GM18873 (cell line): ENCODE measurements around the gene SSU72.
"Not testable (repeated sequence)": the region's sequence is repeated elsewhere in the genome, so short reads cannot be mapped to it uniquely, and the experiment has no call there.

Experiments
- ATAC-seq: cut with Tn5 transposase; IDR thresholded peaks from one replicate; pipeline ENCODE4 v1.9.1; 2021; ENCODE audit warnings: mild to moderate bottlenecking, moderate library complexity, moderate number of reproducible peaks; ENCODE audit not compliant: unreplicated experiment, low FRiP score

SSU72 gene

DNA sequence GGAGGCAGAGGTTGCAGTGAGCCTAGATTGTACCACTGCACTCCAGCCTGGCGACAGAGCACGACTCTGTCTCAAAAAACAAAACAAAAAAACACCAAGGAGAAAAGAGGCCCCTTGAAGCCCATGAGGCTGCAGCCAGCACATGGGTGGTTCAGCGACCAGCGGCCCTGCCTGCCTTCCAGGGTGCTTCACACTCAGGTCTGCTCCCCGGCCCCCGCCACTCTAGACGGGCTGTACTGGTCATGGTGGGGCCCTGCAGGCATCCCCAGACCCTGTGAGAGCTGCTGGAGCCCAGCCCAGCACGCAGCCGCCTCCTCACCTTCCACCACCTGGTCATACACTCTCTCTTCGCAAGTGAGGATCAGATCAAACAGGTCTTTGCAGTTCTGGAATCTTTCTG lies 30.1 kb downstream of the SSU72 start:
- no peak for ATAC-seq

DNA sequence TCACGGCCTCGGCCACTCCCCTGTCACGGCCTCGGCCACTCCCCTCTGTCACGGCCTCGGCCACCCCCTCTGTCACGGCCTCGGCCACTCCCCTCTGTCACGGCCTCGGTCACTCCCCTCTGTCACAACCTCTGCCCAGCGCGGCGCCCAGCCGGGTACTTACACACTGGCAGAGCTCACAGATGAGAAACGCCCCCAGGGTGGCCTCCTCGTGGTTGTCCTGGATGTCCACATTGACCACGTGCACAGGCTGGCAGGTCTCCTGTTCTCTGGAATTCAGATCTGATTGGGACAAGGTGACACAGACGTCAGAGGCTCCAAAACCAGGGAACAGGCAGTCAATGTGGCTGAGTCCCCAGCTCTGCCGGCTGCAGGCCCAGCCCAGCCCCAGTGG lies 31.0 kb downstream of the SSU72 start:
- no peak for ATAC-seq

DNA sequence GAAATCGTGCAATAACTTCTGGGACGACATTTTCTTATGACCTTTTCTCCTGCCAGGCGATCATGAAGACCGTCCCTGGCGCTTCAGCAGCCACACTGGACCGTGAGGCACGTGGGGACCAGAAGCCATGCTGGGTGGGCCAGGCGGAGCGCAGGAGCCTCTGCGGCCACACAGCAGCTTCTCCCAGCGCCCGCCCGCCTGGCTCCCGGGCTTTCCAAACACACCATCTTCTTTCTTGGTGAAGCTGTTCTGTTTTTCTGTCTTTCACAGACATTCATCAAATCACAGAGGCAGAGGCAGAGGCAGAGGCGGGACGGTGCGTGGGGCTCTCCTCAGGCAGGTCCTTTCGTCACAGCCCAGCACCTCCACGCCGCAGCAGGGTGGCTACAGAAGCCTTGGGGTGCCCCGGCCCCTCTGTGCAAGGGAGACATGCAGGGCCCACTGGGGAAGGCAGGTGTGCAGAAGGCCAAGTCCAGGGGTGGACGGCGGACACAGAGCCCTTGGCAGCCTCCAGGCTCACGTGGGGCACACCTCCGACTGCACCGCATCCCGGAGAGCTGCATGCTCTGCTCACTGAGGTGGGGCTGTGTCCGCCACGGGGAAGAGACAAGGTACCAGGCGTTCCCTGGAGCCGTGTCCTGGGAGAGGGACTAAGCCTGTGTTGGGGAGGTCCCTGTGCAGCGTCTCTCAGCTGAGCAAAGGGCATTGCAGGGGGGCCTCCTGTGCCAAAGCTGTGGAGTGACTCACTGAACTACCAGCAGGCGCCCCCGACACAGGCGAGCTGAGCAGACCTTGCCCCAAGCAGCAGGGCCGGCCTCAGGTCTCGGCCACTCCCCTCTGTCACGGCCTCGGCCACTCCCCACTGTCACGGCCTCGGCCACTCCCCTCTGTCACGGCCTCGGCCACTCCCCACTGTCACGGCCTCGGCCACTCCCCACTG lies 31.6 kb downstream of the SSU72 start:
- ATAC-seq: no peak

DNA sequence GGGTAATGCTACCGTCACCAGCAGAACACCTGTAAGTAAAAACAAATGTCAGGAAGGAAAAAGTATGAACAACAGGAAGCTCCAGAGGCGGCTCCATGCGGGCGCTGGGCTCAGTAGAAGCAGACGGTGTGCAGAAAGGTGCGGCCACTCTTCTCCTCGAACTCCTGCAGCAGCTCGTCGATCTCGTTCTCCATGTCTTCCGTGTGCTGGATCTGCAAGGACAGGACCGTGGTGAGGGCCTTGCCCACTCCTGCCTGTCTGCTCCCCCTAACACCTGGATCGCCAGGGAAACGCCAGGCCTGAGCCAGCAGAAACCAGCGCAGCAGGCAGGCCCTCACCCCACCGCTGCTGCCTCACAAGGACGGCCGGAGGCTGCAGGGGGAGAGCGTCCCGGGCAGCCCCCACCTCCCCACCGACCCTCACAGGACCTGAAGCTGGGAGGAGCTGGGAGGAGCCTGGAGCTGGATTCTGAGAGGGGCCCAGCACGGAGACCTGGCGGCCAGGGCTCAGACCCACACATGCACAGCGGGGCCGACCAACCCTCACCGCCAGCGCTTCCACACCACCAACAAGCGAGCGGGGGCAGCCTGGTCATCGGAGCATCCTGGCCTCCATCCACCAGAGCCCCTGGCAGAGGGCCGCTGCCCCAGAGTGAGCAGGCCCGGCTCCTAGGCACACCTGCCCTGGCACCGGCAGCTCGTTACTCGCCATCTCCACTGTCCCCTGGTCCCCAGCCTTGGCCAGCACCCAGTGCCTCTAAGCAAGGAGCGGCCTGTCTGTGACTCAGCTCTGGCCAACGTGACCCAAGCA lies 32.5 kb downstream of the SSU72 start:
- no peak for ATAC-seq

DNA sequence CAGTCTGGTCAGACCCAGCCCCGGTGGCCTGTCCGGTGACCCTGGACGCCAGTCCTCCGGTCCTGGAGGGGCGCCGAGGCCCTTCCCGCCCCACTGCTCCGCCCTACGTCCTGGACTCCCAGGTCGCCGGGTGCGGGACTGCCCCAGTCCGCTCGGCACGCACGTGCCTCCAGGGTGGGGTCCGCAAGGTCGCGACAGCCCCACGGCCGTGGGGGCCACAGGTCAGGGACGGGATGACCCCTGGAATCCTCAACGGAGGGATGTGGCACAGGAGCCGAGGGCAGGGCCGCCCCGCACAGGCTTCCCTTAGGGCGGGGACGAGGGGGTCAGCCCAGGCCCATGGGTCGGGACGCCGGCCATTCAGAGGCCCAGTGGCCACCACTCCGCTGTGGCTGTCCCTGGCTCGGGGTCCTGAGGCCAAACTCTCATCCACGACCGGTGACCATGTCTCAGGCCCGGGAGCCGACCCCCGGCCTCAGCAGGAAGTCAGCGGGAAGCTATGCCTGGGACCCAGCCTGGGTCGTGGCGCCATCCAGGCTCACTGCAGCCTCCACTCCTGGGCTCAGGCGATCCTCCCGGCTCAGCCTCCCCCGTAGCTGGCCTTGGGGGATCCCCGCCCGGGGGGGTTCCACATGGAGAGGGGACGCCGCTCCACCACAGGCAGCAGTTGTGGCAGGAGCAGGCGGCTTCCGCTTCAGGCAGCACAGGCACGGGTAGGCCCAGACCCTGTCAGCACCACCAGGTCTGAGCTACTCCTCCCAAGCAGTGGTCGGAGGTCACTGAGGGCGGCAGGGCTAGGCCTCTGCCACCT lies 33.6 kb downstream of the SSU72 start:
- ATAC-seq: no peak

DNA sequence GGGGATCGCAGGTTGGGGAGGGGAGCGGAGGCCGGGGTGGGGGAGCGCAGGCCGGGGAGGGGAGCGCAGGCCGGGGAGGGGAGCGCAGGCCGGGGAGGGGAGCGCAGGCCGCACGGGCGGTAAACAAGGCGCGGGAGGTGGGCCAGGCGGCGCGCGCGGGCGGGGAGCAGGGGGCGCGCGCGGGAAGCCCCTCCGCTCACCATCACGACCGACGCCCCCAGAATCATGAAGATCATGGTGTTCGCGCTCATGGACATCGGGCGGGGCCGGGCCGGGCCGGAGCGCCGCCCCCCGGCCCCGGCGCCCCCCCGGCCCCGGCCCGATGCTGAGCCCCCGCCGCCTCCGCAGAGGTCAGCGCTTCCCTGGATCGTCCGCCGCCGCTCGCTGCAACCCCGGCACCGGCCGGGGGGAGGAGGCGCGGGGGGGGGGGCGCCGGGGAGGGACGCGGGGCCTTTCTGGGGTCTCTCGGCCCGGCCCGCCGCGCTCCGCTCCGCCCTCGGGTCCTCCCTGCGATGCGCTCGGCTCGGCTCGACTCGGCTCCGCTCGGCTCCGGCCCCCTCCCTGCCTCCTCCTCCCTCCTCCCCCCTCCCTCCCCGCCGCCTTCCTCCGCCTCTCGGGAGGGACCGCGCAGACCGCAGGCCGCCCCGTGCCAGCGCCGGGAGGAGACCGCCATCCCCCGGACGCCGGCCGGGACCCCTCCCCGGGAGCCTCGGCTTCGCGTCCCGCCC lies 34.4 kb downstream of the SSU72 start, which contains the start of gene TMEM240:
Gene TMEM240, minus strand, starts transcription at position 535 of the 728 bp plus-strand sequence. Its CDS starts 278 bp downstream, at position 257.
- ATAC-seq: no peak

DNA sequence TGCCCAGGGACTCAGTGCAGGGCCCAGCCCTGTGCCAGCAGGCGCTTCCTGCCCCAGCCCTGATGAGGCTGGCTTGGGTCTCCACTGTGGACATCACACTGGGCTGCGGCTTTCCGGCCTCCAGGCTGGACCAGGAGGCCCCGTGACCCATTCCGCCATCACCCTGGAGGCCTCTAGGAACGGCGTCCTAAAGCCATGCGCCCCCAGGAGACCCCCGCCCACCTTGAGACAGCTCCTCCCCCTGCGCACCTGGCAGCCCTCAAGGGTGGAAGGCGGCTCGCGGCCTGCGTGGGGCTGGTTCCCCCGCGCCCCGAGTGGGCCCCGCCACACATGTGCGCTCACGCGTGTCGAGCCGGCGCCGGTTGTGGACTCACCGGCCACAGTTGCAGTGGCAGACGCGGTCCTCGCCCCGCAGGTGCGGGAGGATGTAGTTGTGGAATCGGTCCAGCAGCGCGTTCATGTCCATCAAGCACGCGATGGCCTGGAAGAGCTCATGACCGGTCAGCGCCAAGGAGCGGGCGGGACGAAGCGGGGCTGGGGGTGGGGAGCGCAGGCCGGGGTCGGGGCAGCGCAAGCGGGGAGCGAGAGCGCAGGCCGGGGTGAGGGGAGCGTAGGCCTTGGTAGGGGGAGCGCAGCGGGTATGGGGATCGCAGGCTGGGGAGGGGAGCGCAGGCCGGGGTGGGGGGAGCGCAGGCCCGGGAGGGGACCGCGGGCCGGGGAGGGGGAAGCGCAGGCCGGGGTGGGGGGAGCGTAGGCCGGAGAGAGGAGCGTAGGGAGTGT lies 35.2 kb downstream of the SSU72 start:
- ATAC-seq: no peak

DNA sequence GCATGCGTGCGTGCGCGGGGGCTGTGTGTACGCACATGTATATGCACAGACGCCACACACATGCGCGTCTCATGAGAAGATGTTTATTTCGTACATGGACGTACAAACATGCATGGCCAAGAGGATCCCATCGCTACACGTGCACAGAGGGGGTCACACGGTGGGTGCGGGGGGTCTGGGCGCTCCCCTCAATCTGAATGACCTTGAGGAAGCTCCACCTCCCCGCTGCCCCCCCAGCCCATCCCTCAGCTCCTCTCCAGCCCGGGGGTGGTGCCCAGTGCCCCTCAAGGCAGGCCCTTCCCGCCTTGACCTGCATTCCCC lies 35.7 kb downstream of the SSU72 start:
- ATAC-seq: no peak

DNA sequence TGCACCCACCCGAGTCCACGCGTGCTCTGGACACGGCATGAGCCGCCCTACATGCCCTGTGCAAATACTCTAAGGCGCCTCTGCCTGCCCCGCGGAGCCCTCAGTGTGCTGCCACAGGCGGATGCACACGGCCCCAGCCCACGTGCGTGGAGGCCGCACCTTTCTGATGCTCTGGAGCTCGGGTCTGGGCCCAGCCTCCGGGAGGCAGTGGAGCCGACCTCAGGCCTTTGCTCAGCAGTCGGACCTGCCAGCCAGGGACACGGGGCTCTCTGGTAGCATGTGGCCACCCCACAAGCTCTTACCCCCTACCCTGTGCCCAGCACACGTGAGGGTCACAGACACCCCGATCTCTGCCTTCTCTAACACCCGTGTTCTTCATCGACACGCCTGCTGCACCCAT lies 36.3 kb downstream of the SSU72 start:
- no peak for ATAC-seq

DNA sequence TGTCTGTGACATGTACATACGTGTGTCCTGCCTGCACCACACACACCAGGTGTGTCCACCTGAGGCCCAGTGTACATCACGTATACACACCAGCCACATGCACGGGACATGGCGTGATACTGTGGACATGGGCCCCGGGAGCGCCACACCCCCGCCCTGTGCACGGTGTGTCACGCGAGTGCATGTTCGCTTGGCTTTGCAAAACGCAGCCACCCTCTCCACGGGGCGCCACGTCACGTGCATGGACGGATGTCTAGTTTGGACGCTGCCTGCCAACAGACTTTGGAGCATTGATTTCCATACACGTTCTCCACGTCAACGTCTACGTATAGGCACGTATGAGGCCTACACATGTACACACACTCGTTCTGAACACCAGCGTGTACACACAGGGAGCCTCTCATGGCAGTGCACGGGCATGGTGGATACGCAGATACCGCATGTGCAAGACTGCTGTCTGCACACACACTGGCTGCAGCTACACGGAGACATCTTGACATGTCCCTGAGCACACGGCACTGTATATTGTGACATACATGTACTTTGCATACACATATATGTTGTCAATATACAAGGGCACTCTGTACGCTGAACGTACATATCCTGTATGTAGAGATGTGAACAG lies 36.9 kb downstream of the SSU72 start:
- no peak for ATAC-seq

DNA sequence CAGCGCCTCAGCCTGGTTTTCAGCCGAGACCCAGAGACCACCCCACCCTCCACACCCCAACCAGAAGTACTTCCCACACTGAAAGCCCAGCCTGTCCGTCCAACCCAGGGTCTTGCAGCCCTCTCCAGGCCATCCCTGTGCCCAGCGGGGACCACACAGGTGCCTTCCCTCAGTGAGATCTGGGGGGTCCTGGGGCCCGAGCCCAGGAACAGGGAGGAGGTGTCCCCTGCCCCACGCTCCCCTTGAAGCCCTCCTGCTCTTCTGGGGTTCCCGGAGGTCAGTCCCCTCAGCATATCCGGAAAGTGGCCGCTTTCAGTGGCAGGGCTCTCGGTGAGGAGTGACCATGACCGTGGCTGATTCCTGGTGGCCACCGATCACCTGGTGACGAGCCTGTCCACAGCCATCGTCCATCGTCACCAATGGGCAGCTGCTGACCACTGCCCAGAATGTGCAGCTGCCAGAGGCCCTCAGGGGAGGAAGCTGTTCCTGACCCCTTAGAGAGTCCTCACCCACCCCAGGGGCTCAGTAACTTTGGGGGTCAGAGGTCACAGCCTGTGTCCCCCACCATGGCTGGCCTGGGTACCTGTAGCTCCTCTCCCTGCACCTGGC lies 37.6 kb downstream of the SSU72 start:
- ATAC-seq: no peak

DNA sequence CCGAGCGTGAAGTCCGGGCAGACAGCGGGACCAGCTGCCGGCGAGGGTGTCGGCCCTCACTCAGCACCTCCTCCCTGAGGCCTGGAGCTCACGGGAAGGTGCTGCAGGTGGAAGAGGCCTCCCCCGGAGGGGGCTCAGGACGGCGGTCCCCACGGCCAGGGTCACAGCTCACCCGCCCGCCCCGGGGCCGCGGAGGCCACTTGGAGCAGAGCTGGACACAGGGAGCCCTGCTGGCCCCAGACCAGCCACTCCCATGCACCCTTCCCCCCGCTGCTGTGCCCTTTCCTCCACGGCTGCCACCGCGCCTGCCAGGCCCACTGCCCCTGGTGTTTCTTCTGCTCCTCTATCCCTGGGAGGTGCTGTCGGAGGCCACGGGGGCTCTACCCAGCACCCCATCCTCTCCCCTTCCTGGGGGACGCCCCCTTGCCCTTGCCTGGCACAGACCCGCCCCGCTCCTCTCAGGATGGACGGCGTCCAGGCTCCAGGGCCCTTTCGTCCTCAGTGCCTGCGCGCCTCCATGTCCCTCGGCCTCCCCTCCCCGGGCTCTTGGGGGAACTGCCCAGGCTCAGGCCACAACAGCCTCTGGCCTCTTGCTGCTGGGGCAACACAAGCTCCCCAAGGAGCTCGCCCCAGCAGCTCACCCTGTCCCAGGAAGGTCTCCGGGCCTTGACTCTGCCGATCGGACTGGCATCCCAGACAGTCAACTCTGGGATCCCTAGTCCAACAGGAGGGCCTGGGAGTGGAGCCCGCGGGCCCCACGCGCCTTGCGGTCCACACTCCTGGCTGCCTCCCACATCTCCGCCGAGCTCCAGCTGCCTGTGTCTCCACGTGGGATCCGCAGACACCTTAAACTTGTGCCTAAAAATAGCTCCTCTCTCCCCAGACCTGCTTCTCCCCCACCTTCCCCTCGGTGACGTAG lies 38.4 kb downstream of the SSU72 start:
- no peak for ATAC-seq

DNA sequence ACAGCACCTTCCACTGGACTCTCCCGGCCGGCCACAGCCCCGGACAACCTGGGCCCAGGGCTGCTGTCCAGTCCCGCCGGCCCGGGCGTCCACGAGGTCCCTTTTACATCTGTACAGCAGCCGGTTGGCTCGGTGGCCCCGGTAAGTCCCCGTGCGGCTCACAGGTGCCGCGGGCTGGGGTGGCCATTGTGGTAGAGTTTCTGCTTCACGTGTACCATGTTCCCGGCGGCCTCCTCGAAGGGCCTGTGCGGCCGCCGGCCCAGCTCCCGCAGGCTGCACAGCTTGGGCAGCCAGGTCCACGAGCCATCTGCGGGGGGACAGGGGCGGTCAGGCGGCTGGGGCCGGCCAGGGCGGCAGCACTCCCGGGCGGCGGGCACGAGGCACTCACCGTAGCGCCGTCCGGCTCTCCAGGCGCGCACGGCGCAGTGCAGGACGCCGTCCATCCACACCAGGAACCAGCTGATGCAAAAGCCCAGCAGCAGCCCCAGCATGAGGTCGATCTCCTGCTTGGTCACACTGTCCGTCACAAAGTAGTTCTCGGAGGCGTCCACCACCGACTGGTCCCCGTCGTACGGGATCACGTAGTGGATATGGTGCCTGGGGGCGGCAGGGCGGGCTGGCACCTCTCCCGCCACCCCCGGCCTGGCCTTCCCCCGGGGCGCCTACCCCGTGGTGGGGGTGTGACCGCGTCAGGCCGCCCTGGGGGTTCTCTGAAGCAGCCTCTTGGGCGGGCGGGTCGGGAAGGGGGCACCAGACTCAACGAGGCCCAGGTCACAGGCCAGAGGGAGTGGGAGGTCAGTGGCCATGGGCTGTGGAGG lies 39.3 kb downstream of the SSU72 start:
- no peak for ATAC-seq

DNA sequence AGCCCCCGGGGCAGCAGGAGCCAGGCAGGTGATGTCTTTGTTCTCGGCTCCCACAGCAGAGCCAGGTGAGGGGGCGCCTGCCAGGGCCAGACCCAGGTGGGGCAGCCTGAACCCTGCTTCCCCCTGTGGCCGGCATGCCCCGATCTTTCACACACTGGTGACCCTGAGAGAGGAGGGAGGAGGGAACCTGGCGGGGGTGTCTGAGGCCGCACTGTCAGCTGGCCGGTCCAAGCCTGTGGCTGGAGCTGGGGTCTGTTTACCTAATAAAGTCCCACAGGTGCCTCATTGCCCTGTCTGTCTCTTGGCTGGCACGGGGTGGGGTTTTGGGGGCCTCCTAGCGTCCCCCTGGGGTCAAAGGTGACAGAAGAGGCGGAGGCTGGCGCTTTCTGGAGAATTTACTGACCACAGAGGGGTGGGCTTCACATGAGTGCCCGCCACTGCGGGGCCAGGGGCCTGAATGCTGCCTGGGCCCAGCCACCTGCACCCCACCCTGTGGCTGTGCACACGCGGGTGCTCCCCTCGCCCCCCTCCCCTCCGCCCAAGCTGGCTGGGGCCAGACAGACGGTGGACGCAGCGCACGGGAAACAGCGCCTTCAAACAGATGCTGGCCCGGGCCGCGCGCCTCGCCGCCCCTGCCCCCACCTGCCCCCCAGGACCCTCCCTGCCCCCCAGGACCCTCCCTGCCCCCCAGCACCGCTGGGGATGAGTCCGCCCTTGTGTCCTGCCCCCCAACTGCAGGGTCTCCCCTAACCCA lies 40.1 kb downstream of the SSU72 start:
- ATAC-seq: no peak

DNA sequence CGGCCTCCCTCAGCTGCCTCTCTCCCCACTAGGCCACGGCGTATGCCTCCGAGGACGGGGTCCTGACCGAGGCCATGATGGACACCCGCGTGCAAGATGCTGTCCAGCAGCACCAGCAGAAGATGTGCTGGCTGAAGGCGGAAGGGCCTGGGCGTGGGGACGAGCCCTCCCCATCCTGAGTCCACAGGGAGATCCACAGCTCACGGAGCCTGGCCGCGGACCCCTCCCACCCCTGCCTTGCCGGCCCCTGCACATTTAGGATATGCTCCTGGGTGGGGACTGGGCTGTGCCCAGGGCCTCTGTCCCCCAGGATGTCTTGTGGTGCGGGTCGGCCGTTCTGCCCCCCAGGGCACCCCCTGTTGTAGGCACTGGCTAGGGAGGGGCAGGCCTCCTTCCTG lies 40.8 kb downstream of the SSU72 start:
- not testable (repeated sequence) for ATAC-seq
